Trophoblast cell (in vitro differentiated cells and primary cell): Measurements from ENCODE around the gene UBN1. TPM values are rescaled to one million over a fixed set of nuclear protein-coding genes. Genes with fewer than 3 reads are reported as not detected.

Experiments used
- DNase-seq, 2 donors: peaks; one replicate each; pipeline ENCODE4 v3.0.0-alpha.2; 2016
- H2AFZ ChIP-seq: 2 replicates; pipeline ENCODE4 v1.6.1; 2013; ENCODE audit warnings: low read length, moderate library complexity, mild to moderate bottlenecking; ENCODE audit not compliant: insufficient read depth, poor library complexity
- H2AK5ac ChIP-seq: 2 replicates; pipeline ENCODE4 v1.6.1; 2013; ENCODE audit warnings: mild to moderate bottlenecking, low read length
- H2BK120ac ChIP-seq: 2 replicates; pipeline ENCODE4 v1.6.1; 2013; ENCODE audit warnings: low read length, mild to moderate bottlenecking, moderate library complexity; ENCODE audit not compliant: insufficient read depth, poor library complexity
- H2BK12ac ChIP-seq: 2 replicates; pipeline ENCODE4 v1.6.1; 2013; ENCODE audit warnings: mild to moderate bottlenecking, low read length, moderate library complexity
- H2BK5ac ChIP-seq: 2 replicates; pipeline ENCODE4 v1.6.1; 2013; ENCODE audit warnings: low read length, low read depth, moderate library complexity, mild to moderate bottlenecking; ENCODE audit not compliant: poor library complexity
- H3K14ac ChIP-seq: 2 replicates; pipeline ENCODE4 v1.6.1; 2013; ENCODE audit warnings: mild to moderate bottlenecking, low read length
- H3K18ac ChIP-seq: 2 replicates; pipeline ENCODE4 v1.6.1; 2013; ENCODE audit warnings: mild to moderate bottlenecking, low read length
- H3K23ac ChIP-seq: 2 replicates; pipeline ENCODE4 v1.6.1; 2013; ENCODE audit warnings: low read length
- H3K27ac ChIP-seq: 2 replicates; pipeline ENCODE4 v1.5.1; 2013; ENCODE audit warnings: low read depth, mild to moderate bottlenecking, inconsistent platforms, low read length, moderate library complexity
- H3K27me3 ChIP-seq: 2 replicates; pipeline ENCODE4 v1.6.1; 2013; ENCODE audit warnings: inconsistent platforms, mild to moderate bottlenecking, low read length, moderate library complexity; ENCODE audit not compliant: insufficient read depth
- H3K36me3 ChIP-seq, 2 experiments: 1 replicate in 1 of 2; 2 replicates in 1 of 2; pipeline ENCODE4 v1.6.1; 2013; ENCODE audit warnings: low read length in 2 of 2, mild to moderate bottlenecking in 2 of 2, moderate library complexity in 1 of 2; ENCODE audit not compliant: insufficient read depth in 2 of 2, control insufficient read depth in 1 of 2
- H3K4ac ChIP-seq: 2 replicates; pipeline ENCODE4 v1.6.1; 2013; ENCODE audit warnings: low read depth, mild to moderate bottlenecking, low read length, moderate library complexity
- H3K4me1 ChIP-seq, 2 experiments: 1 replicate in 1 of 2; 2 replicates in 1 of 2; pipeline ENCODE4 v1.6.1; 2013; ENCODE audit warnings: low read length in 2 of 2, mild to moderate bottlenecking in 2 of 2, moderate library complexity in 1 of 2; ENCODE audit not compliant: insufficient read depth in 2 of 2, control insufficient read depth in 1 of 2
- H3K4me2 ChIP-seq: 2 replicates; pipeline ENCODE4 v1.6.1; 2013; ENCODE audit warnings: inconsistent platforms, mild to moderate bottlenecking, low read length, moderate library complexity
- H3K4me3 ChIP-seq: 2 replicates; pipeline ENCODE4 v1.5.1; 2013; ENCODE audit warnings: mild to moderate bottlenecking, low read depth, low read length, inconsistent platforms
- H3K79me1 ChIP-seq: one replicate; pipeline ENCODE4 v1.6.1; 2013; ENCODE audit warnings: low read length
- H3K79me2 ChIP-seq: 2 replicates; pipeline ENCODE4 v1.6.1; 2013; ENCODE audit warnings: low read length, mild to moderate bottlenecking; ENCODE audit not compliant: control insufficient read depth, insufficient read depth, poor library complexity
- H3K9ac ChIP-seq: 2 replicates; pipeline ENCODE4 v1.6.1; 2013; ENCODE audit warnings: mild to moderate bottlenecking, low read length
- H3K9me3 ChIP-seq: 2 replicates; pipeline ENCODE4 v1.6.1; 2013; ENCODE audit warnings: low read depth, mild to moderate bottlenecking, control low read depth, inconsistent platforms, low read length; ENCODE audit not compliant: insufficient read depth
- H4K12ac ChIP-seq: 2 replicates; pipeline ENCODE4 v1.6.1; 2013; ENCODE audit warnings: low read depth, mild to moderate bottlenecking, low read length, moderate library complexity
- H4K8ac ChIP-seq: 2 replicates; pipeline ENCODE4 v1.6.1; 2013; ENCODE audit warnings: low read depth, mild to moderate bottlenecking, low read length, moderate library complexity
- H4K91ac ChIP-seq: one replicate; pipeline ENCODE4 v1.6.1; 2013; ENCODE audit warnings: low read depth, mild to moderate bottlenecking, low read length, moderate library complexity
- WGBS: extraction: QIAGEN DNeasy Blood & Tissue Kit; methylation state at CpG from one replicate; pipeline ENCODE4 v1.1.7; 2013; ENCODE audit warnings: missing lambda C conversion rate; ENCODE audit not compliant: insufficient read length, insufficient coverage; ENCODE audit errors: extremely low coverage; 5-methylcytosine and 5-hydroxymethylcytosine counted together
- polyA plus RNA-seq: library from polyadenylated mRNA; stranded (reverse); fragments of 200-250 nt; gene quantifications from 2 replicates; pipeline ENCODE4 v1.2.3, GENCODE V29; 2013

UBN1 gene
- polyA plus RNA-seq: 22.6 and 23.0 TPM in 2 replicates

- peaks cover 8% of the 10 kb centered on the region for H3K79me1 ChIP-seq
- H3K4me2 ChIP-seq: peak within 1 kb of the TSS; percentile 82
- H3K9ac ChIP-seq: peak within 1 kb of the TSS; percentile 99
- H2BK120ac ChIP-seq: peak within 1 kb of the TSS; percentile 57
- H3K27ac ChIP-seq: peak within 1 kb of the TSS; percentile 75
- H2AK5ac ChIP-seq: peak within 1 kb of the TSS; percentile 24
- H3K4ac ChIP-seq: peak within 1 kb of the TSS; percentile 92
- peak within 1 kb of the TSS; percentile 77 for H2AFZ ChIP-seq
- H4K12ac ChIP-seq: peak within 1 kb of the TSS; percentile 89
- DNase-seq: peak; percentile 99
- H3K4me1 ChIP-seq: peaks cover 7 to 9% of the 10 kb centered on the region in 2 experiments
- no peak within 1 kb of the TSS for H2BK12ac ChIP-seq
- H3K18ac ChIP-seq: peak within 1 kb of the TSS; percentile 86
- no peak within 1 kb of the TSS for H3K23ac ChIP-seq
- peak within 1 kb of the TSS; percentile 84 for H3K14ac ChIP-seq
- H4K91ac ChIP-seq: peak within 1 kb of the TSS; percentile 75
- no peaks in the 10 kb centered on the region for H3K27me3 ChIP-seq
- peaks cover 27% of the 10 kb centered on the region for H3K79me2 ChIP-seq
- no peaks in the 10 kb centered on the region for H3K9me3 ChIP-seq
- WGBS: no CpG with 5 or more reads among the region's 126 CpGs
- peaks cover 16 to 17% of the 10 kb centered on the region in 2 experiments for H3K36me3 ChIP-seq
- peak within 1 kb of the TSS; percentile 94 for H4K8ac ChIP-seq
- peak within 1 kb of the TSS; percentile 81 for H2BK5ac ChIP-seq
- H3K4me3 ChIP-seq: peak within 1 kb of the TSS; percentile 93
Observed at GRCh38 chr16:4846901-4847773, at the start of gene UBN1, which contains the start of gene GLYR1. Gene UBN1, plus strand, starts transcription at chr16:4847481. Its CDS starts 5,437 bp downstream, at chr16:4852918. Gene GLYR1, minus strand, starts transcription at chr16:4847288. Its CDS starts 23 bp downstream, at chr16:4847265.

GRCh38 chr16:4797805-4798252 is 49.5 kb upstream of the UBN1 start:
- no peak overlapping the region for H2BK5ac ChIP-seq
- H3K23ac ChIP-seq: no peak overlapping the region
- H3K4me1 ChIP-seq: peaks cover 8% of the 10 kb centered on the region in 2 experiments
- no peak for DNase-seq
- H3K79me2 ChIP-seq: peaks cover 2% of the 10 kb centered on the region
- no peak overlapping the region for H3K18ac ChIP-seq
- H4K8ac ChIP-seq: no peak overlapping the region
- peaks cover 3% of the 10 kb centered on the region for H3K9me3 ChIP-seq
- no peak overlapping the region for H3K4me2 ChIP-seq
- peaks cover 15 to 21% of the 10 kb centered on the region in 2 experiments for H3K36me3 ChIP-seq
- no peak overlapping the region for H4K91ac ChIP-seq
- H2BK120ac ChIP-seq: no peak overlapping the region
- H2AK5ac ChIP-seq: no peak overlapping the region
- no peaks in the 10 kb centered on the region for H3K27me3 ChIP-seq
- H3K9ac ChIP-seq: no peak overlapping the region
- peaks cover 4% of the 10 kb centered on the region for H3K79me1 ChIP-seq
- no peak overlapping the region for H4K12ac ChIP-seq
- H2AFZ ChIP-seq: no peak overlapping the region
- H3K14ac ChIP-seq: no peak overlapping the region
- WGBS: no CpG with 5 or more reads among the region's 22 CpGs
- H3K4me3 ChIP-seq: no peak overlapping the region
- H3K4ac ChIP-seq: no peak overlapping the region
- no peak overlapping the region for H2BK12ac ChIP-seq
- no peak overlapping the region for H3K27ac ChIP-seq

- no peak overlapping the region for H3K18ac ChIP-seq
- H3K23ac ChIP-seq: no peak overlapping the region
- no peak overlapping the region for H3K4me3 ChIP-seq
- no peaks in the 10 kb centered on the region for H3K27me3 ChIP-seq
- no peak overlapping the region for H3K4me2 ChIP-seq
- peaks cover 2% of the 10 kb centered on the region for H3K79me2 ChIP-seq
- no peak overlapping the region for H4K91ac ChIP-seq
- no CpG with 5 or more reads among the region's 16 CpGs for WGBS
- H3K4me1 ChIP-seq: peaks cover 8 to 9% of the 10 kb centered on the region in 2 experiments
- H4K8ac ChIP-seq: no peak overlapping the region
- no peak overlapping the region for H2AK5ac ChIP-seq
- H3K14ac ChIP-seq: no peak overlapping the region
- H2BK120ac ChIP-seq: no peak overlapping the region
- H3K9ac ChIP-seq: no peak overlapping the region
- H3K4ac ChIP-seq: no peak overlapping the region
- H3K79me1 ChIP-seq: peaks cover 6% of the 10 kb centered on the region
- no peak overlapping the region for H2AFZ ChIP-seq
- no peak overlapping the region for H3K27ac ChIP-seq
- H2BK5ac ChIP-seq: no peak overlapping the region
- H2BK12ac ChIP-seq: no peak overlapping the region
- H3K9me3 ChIP-seq: peaks cover 3% of the 10 kb centered on the region
- H4K12ac ChIP-seq: no peak overlapping the region
- no peak for DNase-seq
- peaks cover 15 to 21% of the 10 kb centered on the region in 2 experiments for H3K36me3 ChIP-seq
Observed at GRCh38 chr16:4798456-4798855, 48.8 kb upstream of the UBN1 start.

GRCh38 chr16:4799171-4799855 is 48.0 kb upstream of the UBN1 start:
- H3K4me3 ChIP-seq: no peak overlapping the region
- peaks cover 3% of the 10 kb centered on the region for H3K9me3 ChIP-seq
- no peak overlapping the region for H3K4me2 ChIP-seq
- DNase-seq: no peak
- peaks cover 22 to 27% of the 10 kb centered on the region in 2 experiments for H3K36me3 ChIP-seq
- H2BK5ac ChIP-seq: no peak overlapping the region
- no peak overlapping the region for H4K91ac ChIP-seq
- H3K18ac ChIP-seq: no peak overlapping the region
- no peak overlapping the region for H2AFZ ChIP-seq
- no peak overlapping the region for H3K4ac ChIP-seq
- H3K27ac ChIP-seq: no peak overlapping the region
- H3K79me2 ChIP-seq: peaks cover 2% of the 10 kb centered on the region
- no peak overlapping the region for H3K14ac ChIP-seq
- H2BK12ac ChIP-seq: no peak overlapping the region
- no peak overlapping the region for H2AK5ac ChIP-seq
- no peaks in the 10 kb centered on the region for H3K27me3 ChIP-seq
- WGBS: no CpG with 5 or more reads among the region's 19 CpGs
- H3K9ac ChIP-seq: no peak overlapping the region
- no peak overlapping the region for H3K23ac ChIP-seq
- peaks cover 6% of the 10 kb centered on the region for H3K79me1 ChIP-seq
- no peak overlapping the region for H2BK120ac ChIP-seq
- no peak overlapping the region for H4K8ac ChIP-seq
- peaks cover 8 to 11% of the 10 kb centered on the region in 2 experiments for H3K4me1 ChIP-seq
- H4K12ac ChIP-seq: no peak overlapping the region
